B cell (primary cell): ENCODE measurements around the gene STK35.

Source experiments
- CTCF ChIP-seq: fragments of 200-600 bp; IDR thresholded peaks from one replicate; pipeline ENCODE4 v1.8.0; 2022; ENCODE audit warnings: antibody characterized with exemption, mild to moderate bottlenecking
- EZH2 ChIP-seq: IDR thresholded peaks from 2 replicates; pipeline ENCODE4 v1.6.1; 2012; ENCODE audit warnings: borderline replicate concordance, low read depth, mild to moderate bottlenecking, moderate library complexity, low read length; ENCODE audit not compliant: insufficient read depth, poor library complexity, severe bottlenecking

GRCh38 chr20:2080532-2081224 lies 20.9 kb upstream of the STK35 start:
- no peak for TF ChIP-seq CTCF
- no peak for TF ChIP-seq EZH2
